Mammary epithelial cell (primary cell): ENCODE results near the gene ATG2A.

ENCODE experiments used
- EZH2 ChIP-seq: IDR thresholded peaks from 2 replicates; pipeline ENCODE4 v1.6.1; 2012; ENCODE audit warnings: low read length, inconsistent platforms, borderline replicate concordance
- TF ChIP-seq, protein P1 (sequence below), 2 donors: IDR thresholded peaks in 1 of 2; conservative IDR thresholded peaks in 1 of 2; 2 replicates each; pipeline ENCODE4 v1.5.1; 2011 to 2012; ENCODE audit warnings: inconsistent platforms in 2 of 2, low read length in 2 of 2, mild to moderate bottlenecking in 2 of 2, control low read depth in 1 of 2, low read depth in 1 of 2; ENCODE audit not compliant: insufficient read depth in 1 of 2; ENCODE audit errors: extremely low read depth in 1 of 2

DNA sequence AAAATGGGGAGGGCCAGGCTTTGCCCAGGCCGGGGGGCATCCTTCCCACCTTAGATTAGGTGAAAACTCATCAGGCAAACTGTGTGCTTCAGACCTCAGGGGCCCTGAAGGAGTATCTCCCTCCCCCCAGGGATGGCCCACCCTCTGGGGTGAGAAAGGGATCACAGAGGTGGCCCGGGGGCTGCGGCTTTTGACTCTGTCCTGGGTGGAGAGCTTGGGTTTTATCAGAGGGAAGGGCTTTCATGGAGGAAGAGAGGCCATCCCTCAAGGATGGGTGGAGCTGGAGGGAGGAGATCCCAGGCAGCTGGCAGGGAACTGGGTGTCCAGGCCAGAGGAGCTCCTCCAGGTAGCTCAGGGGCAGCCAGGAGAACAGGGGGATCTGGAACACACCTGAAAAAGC lies 4.4 kb upstream of the ATG2A start:
- TF ChIP-seq, protein P1, sequence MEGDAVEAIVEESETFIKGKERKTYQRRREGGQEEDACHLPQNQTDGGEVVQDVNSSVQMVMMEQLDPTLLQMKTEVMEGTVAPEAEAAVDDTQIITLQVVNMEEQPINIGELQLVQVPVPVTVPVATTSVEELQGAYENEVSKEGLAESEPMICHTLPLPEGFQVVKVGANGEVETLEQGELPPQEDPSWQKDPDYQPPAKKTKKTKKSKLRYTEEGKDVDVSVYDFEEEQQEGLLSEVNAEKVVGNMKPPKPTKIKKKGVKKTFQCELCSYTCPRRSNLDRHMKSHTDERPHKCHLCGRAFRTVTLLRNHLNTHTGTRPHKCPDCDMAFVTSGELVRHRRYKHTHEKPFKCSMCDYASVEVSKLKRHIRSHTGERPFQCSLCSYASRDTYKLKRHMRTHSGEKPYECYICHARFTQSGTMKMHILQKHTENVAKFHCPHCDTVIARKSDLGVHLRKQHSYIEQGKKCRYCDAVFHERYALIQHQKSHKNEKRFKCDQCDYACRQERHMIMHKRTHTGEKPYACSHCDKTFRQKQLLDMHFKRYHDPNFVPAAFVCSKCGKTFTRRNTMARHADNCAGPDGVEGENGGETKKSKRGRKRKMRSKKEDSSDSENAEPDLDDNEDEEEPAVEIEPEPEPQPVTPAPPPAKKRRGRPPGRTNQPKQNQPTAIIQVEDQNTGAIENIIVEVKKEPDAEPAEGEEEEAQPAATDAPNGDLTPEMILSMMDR (conservative IDR thresholded peaks at IDR 0.05 in 1 of 2, IDR thresholded peaks at IDR 0.05 in 1 of 2; ENCODE audit: extremely low read depth in 1 of 2, insufficient read depth in 1 of 2, low read depth in 1 of 2, low read length in 2 of 2) = no peak
- no peak for TF ChIP-seq EZH2
